G401 (cell line): ENCODE measurements around the gene GNA12. TPM values are rescaled to one million over a fixed set of nuclear protein-coding genes. Genes with fewer than 3 reads are reported as not detected.
"Not testable (repeated sequence)": the region's sequence is repeated elsewhere in the genome, so short reads cannot be mapped to it uniquely, and the experiment has no call there.

Experiments used
- DNase-seq: peaks from one replicate; pipeline ENCODE4 v3.0.0-alpha.2; 2015; ENCODE audit warnings: low spot score
- in situ Hi-C: cut with HindIII; loops from 2 replicates; pipeline ENCODE4 v1.10.0; 2016; ENCODE audit warnings: low sequenced_read_pairs, mixed read lengths
- total RNA-seq: library from RNA; depleted of rRNA; stranded (reverse); fragments of >200 nt; shearing (Covaris generic); gene quantifications from 2 replicates; pipeline ENCODE4 v1.2.3, GENCODE V29; 2014

Gene GNA12
- total RNA-seq, 1 experiment from 2014 or later, result 17.7 TPM

DNA sequence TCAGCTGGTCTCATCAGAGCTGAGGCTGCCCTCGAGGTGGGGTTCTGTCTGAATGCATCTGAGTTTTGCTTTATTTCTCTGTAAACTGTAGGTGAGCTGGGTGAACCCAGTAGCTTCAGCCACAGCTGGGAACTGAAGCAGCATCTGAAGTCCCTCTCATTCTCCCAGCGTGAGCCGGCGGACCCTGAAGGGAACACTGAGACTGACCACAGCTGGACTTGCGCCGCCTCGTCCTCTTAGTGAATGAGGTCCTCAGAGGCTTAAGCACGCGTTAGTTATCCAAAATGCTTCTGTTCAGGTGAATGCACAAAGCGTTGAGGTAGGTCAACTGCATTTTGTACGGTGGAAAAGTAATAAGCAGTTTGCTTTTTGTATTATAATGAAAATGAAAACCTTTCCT, 79.5 kb downstream of the GNA12 start:
- in situ Hi-C loops, result no loop called here
- DNase-seq, result no peak

DNA sequence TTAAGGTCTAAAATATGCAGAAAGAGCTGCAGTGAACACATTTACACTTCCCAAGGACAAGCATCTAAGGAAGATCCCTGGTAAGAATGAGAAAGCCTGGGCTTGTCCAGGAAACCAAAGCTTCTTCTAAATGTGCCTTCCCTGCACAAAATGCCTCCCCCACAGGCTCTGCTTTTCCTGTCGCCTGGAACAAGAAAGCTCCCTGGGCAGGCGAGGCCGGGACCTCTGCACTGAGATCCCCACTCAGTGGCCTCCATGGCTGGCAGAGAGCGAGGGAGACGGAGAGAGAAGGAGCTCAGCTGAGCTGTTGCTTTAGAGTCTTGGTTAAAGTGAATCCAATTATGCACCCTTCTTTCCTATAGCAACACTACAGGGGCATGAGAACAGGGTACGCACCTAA, 80.5 kb downstream of the GNA12 start:
- in situ Hi-C loops, result no loop called here
- DNase-seq, result no peak

DNA sequence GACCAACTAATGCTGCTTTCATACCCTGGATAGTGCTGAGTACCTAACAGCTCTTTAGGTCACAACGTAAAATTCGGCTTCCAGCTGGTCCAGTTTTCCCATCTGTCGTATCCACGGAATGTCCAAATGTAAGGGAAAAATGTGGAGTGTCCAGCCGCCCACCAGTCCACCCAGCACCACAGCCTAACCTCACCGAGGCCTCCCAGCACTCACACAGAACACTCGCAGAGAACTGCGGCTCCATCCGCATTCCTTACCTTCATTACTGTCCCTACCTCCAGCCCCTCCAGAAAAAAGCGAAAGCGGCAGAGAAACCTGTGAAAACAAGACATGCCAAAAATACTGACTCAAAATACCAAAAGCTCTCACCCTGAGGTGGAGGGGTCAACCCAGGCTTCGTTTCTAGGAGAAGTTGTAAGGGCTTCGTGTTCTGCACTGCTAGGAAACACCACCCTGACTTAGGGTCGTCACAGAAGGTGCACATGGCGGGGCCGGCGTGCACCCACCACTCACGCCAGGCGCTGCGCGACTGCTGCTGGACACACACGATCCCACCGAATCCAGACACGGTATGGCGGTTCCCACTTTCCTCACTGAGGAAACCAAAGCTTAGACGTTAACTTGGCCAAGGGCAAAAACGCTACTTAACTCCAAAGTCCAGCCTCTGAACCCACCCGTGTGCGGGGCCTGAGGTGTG, 82.2 kb downstream of the GNA12 start:
- no peak for DNase-seq
- in situ Hi-C loops, result no loop called here

DNA sequence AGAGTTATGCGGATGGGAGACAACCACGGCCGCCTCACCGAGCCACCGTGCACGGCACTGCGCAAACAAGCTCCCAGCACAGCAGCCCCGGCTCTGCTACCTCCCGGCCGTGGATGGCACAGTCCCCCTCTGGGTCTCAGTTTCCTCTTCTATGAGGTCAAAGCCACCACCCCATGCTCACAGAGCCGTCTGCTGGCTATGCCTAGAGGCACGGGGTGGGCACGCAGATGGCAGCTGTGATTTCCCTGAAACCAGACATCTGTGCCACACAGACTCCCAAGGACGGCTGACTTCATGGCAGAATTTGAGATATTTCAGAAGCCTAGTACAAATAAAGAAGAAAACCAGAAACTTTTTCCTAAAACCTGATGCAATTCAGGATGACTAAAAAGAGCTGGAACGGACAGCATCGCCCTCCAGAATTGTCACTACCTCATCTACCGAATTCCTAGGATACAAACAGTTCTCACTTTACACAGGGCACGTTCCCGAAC, 82.9 kb downstream of the GNA12 start:
- in situ Hi-C loops, result no loop called here
- DNase-seq, result no peak

DNA sequence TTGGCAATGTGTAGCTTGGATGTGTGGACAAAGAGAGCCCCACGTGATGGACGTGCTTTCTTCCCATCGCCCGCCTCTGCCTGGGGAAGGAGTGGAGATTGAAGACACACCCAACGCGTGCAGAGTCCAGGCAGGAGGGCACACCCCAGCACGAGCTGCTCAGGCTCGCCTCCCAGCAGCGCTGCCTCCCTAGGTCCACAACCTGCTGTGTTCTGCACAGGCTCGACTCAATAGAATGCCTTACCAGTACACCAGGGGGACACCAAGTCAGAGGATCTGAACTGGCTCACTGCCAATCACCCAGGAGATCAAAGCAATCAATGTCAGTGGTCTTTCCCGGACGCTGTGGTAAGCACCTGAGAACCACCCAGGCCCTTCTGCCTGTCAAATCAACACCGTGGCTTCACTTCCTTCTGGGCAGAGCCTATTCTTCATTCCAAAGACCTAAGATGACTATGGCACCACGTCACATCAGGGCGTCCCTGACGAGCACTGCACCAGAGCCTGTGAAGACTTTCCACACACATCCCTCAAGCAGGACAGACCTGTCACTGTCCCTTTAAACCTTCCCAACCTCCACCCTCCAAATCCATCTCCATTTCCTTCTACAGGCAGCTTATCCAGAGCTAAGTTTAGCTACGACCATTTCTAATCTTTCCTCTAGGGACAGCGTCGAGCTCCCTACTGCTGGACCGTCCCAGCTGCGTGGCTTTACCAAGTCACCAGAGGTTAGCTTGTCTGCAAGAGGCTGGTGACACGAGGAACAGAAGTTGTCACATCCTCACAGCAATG, 83.8 kb downstream of the GNA12 start:
- in situ Hi-C loops, result no loop called here
- peak; percentile 38 for DNase-seq

DNA sequence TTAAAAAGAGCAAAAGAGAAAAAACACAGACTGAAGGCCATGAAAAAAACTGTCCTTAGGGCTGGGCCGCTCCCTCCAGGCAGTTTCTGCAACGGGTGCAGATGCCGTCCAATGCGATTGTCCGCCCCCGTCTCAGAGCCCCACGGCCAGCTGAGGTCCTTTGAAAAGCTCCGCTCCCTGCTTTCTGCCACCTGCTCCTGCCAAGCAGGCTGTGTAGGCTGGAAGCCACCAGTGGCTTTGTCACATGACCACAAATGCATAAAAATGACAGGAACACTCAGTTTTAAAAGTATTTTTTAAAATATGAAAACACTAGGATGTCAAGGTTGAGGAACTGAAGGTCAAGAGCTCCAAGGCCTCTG, 84.4 kb downstream of the GNA12 start:
- peak; percentile 58 for DNase-seq
- in situ Hi-C loops, result no loop called here

DNA sequence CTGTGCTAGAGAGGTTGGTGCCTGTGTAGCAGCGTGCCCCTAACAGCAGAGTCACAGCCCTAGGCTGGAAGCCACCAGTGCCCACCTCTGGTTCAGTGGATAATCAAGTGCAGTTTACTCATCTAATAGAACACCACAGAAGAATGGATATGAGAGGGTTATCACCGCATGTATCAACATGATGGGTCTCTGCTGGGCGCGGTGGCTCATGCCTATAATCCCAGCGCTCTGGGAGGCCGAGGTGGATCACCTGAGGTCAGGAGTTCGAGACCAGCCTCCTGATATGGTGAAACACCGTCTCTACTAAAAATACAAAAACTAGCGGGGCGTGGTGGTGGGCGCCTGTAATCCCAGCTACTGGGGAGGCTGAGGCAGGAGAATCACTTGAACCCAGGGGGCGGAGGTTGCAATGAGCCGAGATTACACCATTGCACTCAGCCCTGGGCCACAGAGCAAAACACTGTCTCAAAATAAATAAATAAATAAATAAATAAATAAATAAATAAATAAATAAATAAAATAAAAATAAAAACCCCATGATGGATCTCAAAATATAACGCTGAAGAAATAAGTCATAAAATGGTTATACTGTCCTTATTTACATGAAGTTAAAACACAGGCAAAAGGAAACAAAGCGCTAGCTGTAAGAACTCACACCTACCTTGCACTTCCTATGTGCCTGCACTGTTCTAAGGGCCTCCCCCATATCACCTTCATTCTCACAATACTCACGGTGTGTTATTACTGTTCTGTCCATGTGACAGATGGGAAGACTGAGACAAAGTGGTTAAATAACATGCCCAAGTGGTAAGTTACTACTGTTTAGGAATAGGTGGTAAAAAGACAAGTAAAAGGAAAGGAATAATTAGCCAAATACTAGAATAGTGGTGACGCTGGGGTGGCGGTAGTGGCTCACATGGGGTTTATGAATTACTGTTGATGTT, 85.2 kb downstream of the GNA12 start:
- in situ Hi-C loops, result no loop called here
- no peak for DNase-seq

DNA sequence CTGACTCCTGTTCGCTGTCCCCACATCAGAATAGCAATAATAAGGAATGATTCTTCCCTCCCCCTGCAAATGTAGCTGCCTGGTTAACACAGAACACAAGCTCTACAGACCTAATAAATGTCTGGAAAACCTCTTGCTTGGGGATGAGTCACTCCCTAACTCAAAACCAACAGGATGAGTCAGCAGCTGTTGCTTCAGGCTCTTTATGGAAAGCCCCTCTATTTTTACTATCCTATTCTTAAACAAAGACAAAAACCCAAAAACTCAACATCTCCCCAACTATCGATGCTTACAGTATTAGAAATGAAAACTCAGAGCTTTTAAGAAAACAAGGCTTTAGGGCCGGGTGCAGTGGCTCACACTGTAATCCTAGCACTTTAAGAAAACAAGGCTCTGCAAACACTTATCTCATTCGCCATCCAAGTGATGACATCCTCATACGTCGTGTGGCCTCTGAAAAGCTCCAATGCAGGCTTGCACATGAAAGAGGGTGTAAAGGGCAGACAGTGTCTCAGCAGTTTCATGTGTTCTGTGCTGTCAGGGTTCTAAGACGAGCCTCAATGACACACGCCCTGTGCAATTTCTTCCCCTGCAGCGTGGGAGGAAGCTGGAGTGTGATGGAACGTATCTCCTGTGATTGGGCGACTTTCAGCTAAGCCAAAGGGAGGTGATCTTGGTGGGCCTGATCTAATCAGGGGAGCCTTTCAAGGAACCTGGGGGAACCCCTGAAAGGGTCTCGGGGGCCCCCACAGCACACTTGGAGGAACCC, 86.0 kb downstream of the GNA12 start:
- in situ Hi-C loops, result no loop called here
- DNase-seq, result no peak

DNA sequence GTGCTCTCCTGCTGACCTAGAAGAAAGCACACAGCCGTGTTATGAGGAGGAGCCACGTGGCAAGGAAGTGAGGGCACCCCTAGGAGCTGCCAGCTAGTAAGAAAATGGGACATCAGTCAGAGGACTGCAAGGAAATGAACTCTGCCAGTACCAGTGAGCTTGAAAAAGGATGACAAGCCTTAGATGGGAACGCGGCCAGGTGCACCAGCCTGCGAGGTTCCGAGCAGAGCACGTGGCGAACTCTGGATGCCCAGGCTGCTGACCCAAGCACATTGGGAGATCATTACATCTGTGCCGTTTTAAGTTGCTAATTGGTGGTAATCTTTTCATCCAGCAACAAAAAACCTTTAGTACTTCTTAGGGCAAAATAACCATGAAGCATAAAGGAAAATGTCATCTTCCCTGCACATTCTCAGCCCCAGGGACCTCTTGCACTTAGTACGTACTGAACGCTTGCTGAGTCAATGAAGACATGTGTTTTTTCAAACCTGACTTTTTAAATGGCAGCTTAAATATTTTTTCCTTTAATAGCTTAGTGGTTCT, 86.7 kb downstream of the GNA12 start:
- in situ Hi-C loops, result no loop called here
- DNase-seq, result peak; percentile 86

DNA sequence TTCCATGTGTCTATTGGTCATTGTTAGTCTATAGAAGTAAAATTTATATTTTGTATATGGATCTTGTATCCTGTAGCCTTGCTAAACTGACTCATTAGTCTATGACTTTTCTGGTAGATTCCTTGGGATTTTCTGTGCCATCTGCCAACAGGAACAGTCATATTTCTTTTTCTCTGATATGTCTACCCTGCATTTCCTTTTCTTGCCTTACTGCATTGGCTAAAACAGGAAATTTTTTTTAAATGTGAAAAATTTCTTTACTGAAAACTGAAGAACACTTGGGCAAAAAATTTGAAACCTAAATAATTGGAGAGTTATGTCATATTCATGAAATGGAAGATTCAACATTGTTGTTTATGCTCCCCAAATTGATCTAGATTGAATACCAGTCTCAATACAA, 88.6 kb downstream of the GNA12 start:
- in situ Hi-C loops, result no loop called here
- no peak for DNase-seq

DNA sequence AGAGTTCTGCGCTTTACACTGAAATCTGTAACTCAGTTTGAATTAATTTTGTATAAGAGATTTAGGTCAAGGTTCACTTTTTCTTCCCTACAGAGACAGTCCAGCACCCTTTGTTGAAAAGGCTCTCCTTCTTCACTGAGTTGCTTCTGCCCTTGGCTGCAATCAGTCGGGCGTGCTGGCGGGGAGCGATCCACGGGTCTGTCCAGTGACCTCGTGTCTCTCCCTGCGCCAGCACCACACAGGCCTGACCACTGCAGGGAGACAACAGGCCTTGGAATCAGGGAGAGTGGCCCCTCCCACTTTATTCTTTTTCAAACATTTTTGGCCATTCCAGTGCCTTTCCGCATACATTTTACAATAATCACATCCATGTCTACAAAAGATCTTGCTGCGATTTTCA, 89.2 kb downstream of the GNA12 start:
- DNase-seq, result no peak
- in situ Hi-C loops, result no loop called here

DNA sequence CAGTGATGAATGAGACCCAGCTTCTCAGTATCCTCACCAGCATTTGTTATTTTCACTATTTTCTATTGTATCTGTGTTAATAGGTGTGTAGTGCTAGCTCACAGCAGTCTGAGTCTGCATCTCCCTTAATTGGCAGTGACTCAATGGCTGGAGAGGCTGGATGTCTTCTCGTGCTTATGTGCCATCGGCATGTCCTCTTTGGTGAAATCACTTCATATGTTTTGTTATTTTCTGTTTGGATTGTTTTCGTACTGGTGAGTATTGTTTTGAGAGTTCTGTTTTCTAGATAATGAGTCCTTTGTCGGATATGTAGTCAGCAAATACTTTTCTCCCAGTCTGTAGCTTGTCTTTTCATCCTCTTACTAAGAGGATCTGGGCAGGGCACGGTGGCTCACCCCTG, 90.0 kb downstream of the GNA12 start:
- in situ Hi-C loops, result no loop called here

DNA sequence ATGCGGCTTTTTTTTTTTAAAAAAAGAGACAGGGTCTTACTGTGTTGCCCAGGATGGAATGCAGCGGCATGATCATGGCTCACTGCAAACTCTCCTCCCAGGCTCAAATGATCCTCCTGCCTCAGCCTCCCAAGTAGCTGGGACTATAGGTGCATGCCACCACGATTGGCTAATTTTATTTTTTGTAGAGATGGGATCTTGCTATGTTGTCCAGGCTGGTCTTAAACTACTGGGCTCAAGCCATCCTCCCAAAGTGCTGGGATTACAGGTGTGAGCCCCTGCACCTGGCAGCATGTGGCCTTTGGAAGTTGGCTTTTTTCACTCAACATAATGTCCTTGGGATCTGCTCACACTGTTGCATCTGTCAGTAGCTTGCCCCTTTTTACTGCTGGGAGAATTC, 91.0 kb downstream of the GNA12 start:
- no peak for DNase-seq
- in situ Hi-C loops, result no loop called here

More for the DNA sequence above, 90.0 kb downstream of the GNA12 start:
- DNase-seq, result no peak

DNA sequence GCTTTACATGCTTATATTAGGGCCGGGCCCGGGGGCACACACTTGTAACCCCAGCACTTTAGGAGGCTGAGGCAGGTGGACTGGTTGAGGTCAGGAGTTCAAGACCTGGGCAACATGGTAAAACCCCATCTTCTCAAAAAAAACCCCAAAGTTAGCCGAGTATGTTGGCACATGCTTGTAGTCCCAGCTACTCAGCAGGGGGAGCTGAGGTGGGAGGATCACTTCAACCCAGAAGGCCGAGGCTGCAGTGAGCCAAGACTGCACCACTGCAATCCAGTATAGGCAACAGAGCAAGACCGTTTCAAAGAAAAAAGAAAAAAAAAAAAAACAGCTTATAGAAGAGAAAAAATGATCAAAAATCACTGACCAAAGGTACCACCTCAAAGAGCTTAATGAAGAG, 93.0 kb downstream of the GNA12 start:
- in situ Hi-C loops, result no loop called here
- no peak for DNase-seq

DNA sequence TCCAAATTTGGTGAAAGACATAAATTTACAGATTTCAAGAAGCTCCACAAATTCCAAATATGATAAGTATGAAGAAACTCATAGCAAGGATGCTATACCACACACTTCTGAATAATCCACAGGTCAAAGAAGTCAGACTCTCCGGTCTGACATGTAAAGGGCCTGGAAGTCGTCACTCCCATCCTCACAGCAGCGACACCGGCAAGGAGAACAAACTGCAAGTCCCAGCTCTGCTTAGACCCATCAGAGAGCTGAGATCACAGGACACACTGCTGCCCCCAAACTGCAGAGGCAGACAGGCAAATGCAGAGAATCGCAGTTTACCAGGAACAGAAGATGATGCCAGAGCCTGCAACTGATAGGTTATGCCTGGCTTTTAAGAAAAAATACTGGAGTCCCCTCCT, 94.1 kb downstream of the GNA12 start:
- in situ Hi-C loops, result no loop called here
- DNase-seq, result no peak

DNA sequence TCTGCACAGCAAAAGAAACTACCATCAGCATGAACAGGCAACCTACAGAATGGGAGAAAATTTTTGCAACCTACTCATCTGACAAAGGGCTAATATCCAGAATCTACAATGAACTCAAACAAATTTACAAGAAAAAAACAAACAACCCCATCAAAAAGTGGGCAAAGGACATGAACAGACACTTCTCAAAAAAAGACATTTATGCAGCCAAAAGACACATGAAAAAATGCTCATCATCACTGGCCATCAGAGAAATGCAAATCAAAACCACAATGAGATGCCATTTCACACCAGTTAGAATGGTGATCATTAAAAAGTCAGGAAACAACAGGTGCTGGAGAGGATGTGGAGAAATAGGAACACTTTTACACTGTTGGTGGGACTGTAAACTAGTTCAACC, 95.4 kb downstream of the GNA12 start:
- DNase-seq, in situ Hi-C loops: not testable (repeated sequence)

DNA sequence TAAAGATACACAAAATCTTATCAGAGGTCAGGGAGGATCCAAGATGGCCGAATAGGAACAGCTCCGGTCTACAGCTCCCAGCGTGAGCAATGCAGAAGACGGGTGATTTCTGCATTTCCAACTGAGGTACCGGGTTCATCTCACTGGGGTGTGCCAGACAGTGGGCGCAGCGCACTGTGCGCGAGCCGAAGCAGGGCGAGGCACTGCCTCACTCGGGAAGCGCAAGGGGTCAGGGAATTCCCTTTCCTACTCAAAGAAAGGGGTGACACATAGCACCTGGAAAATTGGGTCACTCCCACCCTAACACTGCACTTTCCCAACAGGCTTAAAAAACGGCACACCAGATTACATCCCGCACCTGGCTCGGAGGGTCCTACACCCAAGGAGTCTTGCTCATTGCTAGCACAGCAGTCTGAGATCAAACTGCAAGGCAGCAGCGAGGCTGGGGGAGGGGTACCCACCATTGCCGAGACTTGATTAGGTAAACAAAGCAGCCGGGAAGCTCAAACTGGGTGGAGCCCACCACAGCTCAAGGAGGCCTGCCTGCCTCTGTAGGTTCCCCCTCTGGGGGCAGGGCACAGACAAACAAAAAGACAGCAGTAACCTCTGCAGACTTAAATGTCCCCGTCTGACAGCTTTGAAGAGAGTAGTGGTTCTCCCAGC, 100.5 kb downstream of the GNA12 start:
- in situ Hi-C loops, DNase-seq: not testable (repeated sequence)
